Activated naive CD4-positive, alpha-beta T cell treated with Interleukin-2 at 50 U/mL for 16 hours (primary cell): ENCODE measurements around the gene SHPK.
"Not testable (repeated sequence)": the region's sequence is repeated elsewhere in the genome, so short reads cannot be mapped to it uniquely, and the experiment has no call there.

Source experiments
- DNase-seq: peaks from one replicate; pipeline ENCODE4 v3.0.0-alpha.2; 2020

The SHPK gene

GRCh38 chr17:3585826-3586225 lies 50.2 kb downstream of the SHPK start:
- no peak for DNase-seq

GRCh38 chr17:3583456-3583855 lies 52.6 kb downstream of the SHPK start:
- DNase-seq, result no peak

GRCh38 chr17:3582915-3583314 lies 53.1 kb downstream of the SHPK start:
- DNase-seq, result no peak

- not testable (repeated sequence) for DNase-seq
Observed at GRCh38 chr17:3578667-3579066, 57.4 kb downstream of the SHPK start.

- DNase-seq, result no peak
Observed at GRCh38 chr17:3576970-3577369, 59.1 kb downstream of the SHPK start.

GRCh38 chr17:3575511-3575910 lies 60.5 kb downstream of the SHPK start:
- DNase-seq, result no peak

GRCh38 chr17:3574231-3574630 lies 61.8 kb downstream of the SHPK start:
- DNase-seq, result no peak

GRCh38 chr17:3573246-3574100 lies 62.6 kb downstream of the SHPK start:
- DNase-seq, result no peak

- no peak for DNase-seq
Observed at GRCh38 chr17:3572231-3572630, 63.8 kb downstream of the SHPK start.

GRCh38 chr17:3571043-3571900 lies 64.8 kb downstream of the SHPK start:
- DNase-seq, result no peak

GRCh38 chr17:3569534-3570137 lies 66.4 kb downstream of the SHPK start:
- no peak for DNase-seq

GRCh38 chr17:3566551-3566950 lies 69.5 kb downstream of the SHPK start:
- no peak for DNase-seq

GRCh38 chr17:3565143-3565542 lies 70.9 kb downstream of the SHPK start:
- no peak for DNase-seq

GRCh38 chr17:3564241-3564640 lies 71.8 kb downstream of the SHPK start:
- not testable (repeated sequence) for DNase-seq

GRCh38 chr17:3559270-3559645 lies 76.8 kb downstream of the SHPK start:
- no peak for DNase-seq

GRCh38 chr17:3558603-3559269 lies 77.3 kb downstream of the SHPK start:
- peak; percentile 61 for DNase-seq
